ENCODE measurements around the gene B4GALT3. TPM values are rescaled to one million over a fixed set of nuclear protein-coding genes. Genes with fewer than 3 reads are reported as not detected.
A peak's percentile ranks its signal among the peaks of the same experiment; 100 is the strongest.

Gene B4GALT3
- total and polyA plus RNA-seq, 9 of the 15 experiments (the other 6 are each of a cell fraction or from before 2014, with no cell fraction given): 31.2 to 103 (median 46.1) TPM

DNA sequence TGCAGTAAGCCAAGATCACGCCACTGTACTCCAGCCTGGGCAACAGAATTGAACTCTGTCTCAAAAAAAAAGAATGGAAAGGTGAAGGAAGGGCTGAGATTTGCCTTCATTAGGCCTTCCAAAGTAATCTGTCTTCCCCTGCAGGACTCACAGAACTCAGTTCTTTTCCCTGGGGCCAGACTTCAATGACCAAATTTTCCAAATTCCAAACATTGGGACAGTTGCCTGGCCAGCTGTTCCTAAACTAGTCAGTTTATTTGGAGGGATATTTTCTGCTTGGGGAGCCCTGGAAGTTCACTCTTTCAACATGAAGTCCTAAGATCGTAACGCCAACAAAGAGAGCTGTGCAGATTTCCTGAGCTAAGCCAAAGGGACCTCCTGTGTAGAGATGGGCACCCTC, 39.4 kb downstream of the B4GALT3 start (continued):
- TF ChIP-seq TFE3 (CRISPR knock-in tag; IDR thresholded peaks at IDR 0.05) (no peak), NCOA4 (IDR thresholded peaks at IDR 0.05; ENCODE audit: partially characterized antibody) (no peak), ZBTB7A (IDR thresholded peaks at IDR 0.05; ENCODE audit: borderline replicate concordance, control insufficient read depth, low read depth, low read length) (no peak), RBM14 (IDR thresholded peaks at IDR 0.05; ENCODE audit: borderline replicate concordance, insufficient read depth, low read depth, low read length) (no peak), EWSR1 (IDR thresholded peaks at IDR 0.05; ENCODE audit: borderline replicate concordance, low read depth, partially characterized antibody) (no peak), NR1H2 (CRISPR knock-in tag; IDR thresholded peaks at IDR 0.05) (no peak)

GRCh38 chr1:161133220-161133740, 44.0 kb downstream of the B4GALT3 start:
- WGBS (ENCODE audit: insufficient coverage, low coverage, missing lambda C conversion rate): under 1% methylated on average over 11 of the region's 11 CpGs
- H3K4me1 ChIP-seq (replicated peaks in 1 of 2; ENCODE audit: control insufficient read depth in 2 of 2, insufficient read depth in 2 of 2, low read length in 2 of 2): peaks cover 7 to 15% of the 10 kb centered on the region in 2 experiments; a peak in 3 of 5 replicates
- H3K36me3 ChIP-seq (ENCODE audit: control insufficient read depth, insufficient read depth, low read length): peaks cover 25% of the 10 kb centered on the region
- peak overlapping the region; percentile 57 for H3K4me3 ChIP-seq
- FAIRE-seq: no peak
- peak overlapping the region; percentile 90 for H3K9ac ChIP-seq (ENCODE audit: insufficient read depth in 1 of 2, low read depth in 2 of 2, low read length in 2 of 2)
- peak; percentile 14; the same call in 2 of the 3 replicates for ATAC-seq
- POLR2A ChIA-PET: interaction anchor here (0.6 to 4.2 kb wide), 26 partner anchors 8 to 770 kb away, joined by 3 to 20 read pairs (median 4); partner anchors contain the start of genes ADAMTS4, KLHDC9, NIT1 and PFDN2
- BruUV-seq (replicated peaks): TSS peak; percentile 81
- peak overlapping the region; percentile 94 for H2AFZ ChIP-seq (ENCODE audit: low read depth, low read length)
- H3K27ac ChIP-seq (ENCODE audit: extremely low read depth, low read depth, low read length): peak overlapping the region; percentile 89
- H3K4me2 ChIP-seq (ENCODE audit: insufficient read depth, low read length): peak overlapping the region; percentile 97
- intact Hi-C loops (cut with micrococcal nuclease): loop anchor here (5.0 to 10.0 kb wide), 3 partner anchors 34 to 408 kb away; partner anchors contain the start of gene PPOX
- in situ Hi-C loops (cut with MboI): no loop called here
- no peaks in the 10 kb centered on the region for H3K27me3 ChIP-seq (ENCODE audit: control insufficient read depth in 2 of 2, insufficient read depth in 2 of 2, low read length in 2 of 2)
- CTCF ChIA-PET (ENCODE audit: low intra/inter-chr PET ratio): no interaction called here
- H4K20me1 ChIP-seq (replicated peaks; ENCODE audit: control insufficient read depth, insufficient read depth, low read length): no peaks in the 10 kb centered on the region
- H3K9me1 ChIP-seq (ENCODE audit: control insufficient read depth, insufficient read depth, low read length): no peaks in the 10 kb centered on the region
- no peaks in the 10 kb centered on the region for H3K9me3 ChIP-seq (replicated peaks; ENCODE audit: control insufficient read depth, insufficient read depth, low read depth, low read length)
- peaks cover 56% of the 10 kb centered on the region for H3K79me2 ChIP-seq (ENCODE audit: control insufficient read depth, insufficient read depth, low read length)
- peak in 2 of 4 experiments; percentile 20 to 32 for DNase-seq (ENCODE audit: extremely low read depth in 1 of 4, low spot score in 3 of 4)
- TF ChIP-seq TOE1 (IDR thresholded peaks at IDR 0.05; ENCODE audit: borderline replicate concordance): no peak
- TF ChIP-seq TOE1 (CRISPR knock-in tag; IDR thresholded peaks at IDR 0.05; ENCODE audit: borderline replicate concordance, low read depth): 0 out of 2 replicates have a peak, but pooled peaks have one; percentile 7
- TF ChIP-seq MTF1 (CRISPR knock-in tag; IDR thresholded peaks at IDR 0.05; ENCODE audit: borderline replicate concordance): no peak
- no peak for TF ChIP-seq ZNF77 (CRISPR knock-in tag; IDR thresholded peaks at IDR 0.05)
- TF ChIP-seq ZBTB1 (CRISPR knock-in tag; IDR thresholded peaks at IDR 0.05; ENCODE audit: borderline replicate concordance, low read depth): 0 out of 2 replicates have a peak, but pooled peaks have one; percentile 10
- no peak for TF ChIP-seq ETS2 (tag; IDR thresholded peaks at IDR 0.05; ENCODE audit: borderline replicate concordance, poor library complexity, severe bottlenecking)
- TF ChIP-seq ZKSCAN3 (CRISPR knock-in tag; IDR thresholded peaks at IDR 0.05): no peak
- TF ChIP-seq XRCC4 (IDR thresholded peaks at IDR 0.05; ENCODE audit: extremely low read depth, insufficient read depth, insufficient read length): no peak
- TF ChIP-seq PHB2 (IDR thresholded peaks at IDR 0.05; ENCODE audit: low read depth): 0 out of 2 replicates have a peak, but pooled peaks have one; percentile 30
- TF ChIP-seq C11orf30 (IDR thresholded peaks at IDR 0.05; ENCODE audit: low read depth): no peak
- no peak for TF ChIP-seq ZNF253 (CRISPR knock-in tag; conservative IDR thresholded peaks at IDR 0.05)
- 0 out of 2 replicates have a peak, but pooled peaks have one; percentile 8 for TF ChIP-seq MTA3 (IDR thresholded peaks at IDR 0.05; ENCODE audit: borderline replicate concordance)
- no peak for TF ChIP-seq ZNF274 (IDR thresholded peaks at IDR 0.05; ENCODE audit: borderline replicate concordance, low read depth, low read length)
- no peak for TF ChIP-seq ZNF445 (CRISPR knock-in tag; IDR thresholded peaks at IDR 0.05; ENCODE audit: low read depth)

Data from K562 (cell line).